HepG2 (cell line): ENCODE data around the gene RGS14. TPM values are rescaled to one million over a fixed set of nuclear protein-coding genes. Genes with fewer than 3 reads are reported as not detected.
A peak's percentile ranks its signal among the peaks of the same experiment; 100 is the strongest.

Source experiments
- BHLHE40 ChIP-seq: IDR thresholded peaks from 2 replicates; pipeline ENCODE4 v1.6.1; 2011; ENCODE audit warnings: low read length, improper control_type of control experiment
- BRF2 ChIP-seq: sonication (generic); formaldehyde crosslinking; IDR thresholded peaks from 2 replicates; pipeline ENCODE4 v1.8.1; 2022; ENCODE audit warnings: mild to moderate bottlenecking, missing genetic modification reagents
- EEA1 ChIP-seq: sonication (generic); formaldehyde crosslinking; IDR thresholded peaks from 2 replicates; pipeline ENCODE4 v1.5.1; 2020; ENCODE audit warnings: mild to moderate bottlenecking, missing genetic modification reagents, borderline replicate concordance
- HIC2 ChIP-seq: sonication (generic); formaldehyde crosslinking; IDR thresholded peaks from 2 replicates; pipeline ENCODE4 v1.9.0; 2022; ENCODE audit warnings: low read depth, missing genetic modification reagents
- LCORL ChIP-seq, 2 experiments: fragments of 450-650 bp in 1 of 2; sonication (generic) in 1 of 2; formaldehyde crosslinking in 1 of 2; IDR thresholded peaks; 2 replicates each; pipeline versions ENCODE4 v1.5.0 to v1.6.1; 2017 to 2020; ENCODE audit warnings: antibody characterized with exemption in 1 of 2, missing genetic modification reagents in 1 of 2
- MEF2D ChIP-seq: sonication (generic); formaldehyde crosslinking; IDR thresholded peaks from 2 replicates; pipeline ENCODE4 v1.5.1; 2020; ENCODE audit warnings: mild to moderate bottlenecking, missing genetic modification reagents
- NBN ChIP-seq: fragments of 450-650 bp; conservative IDR thresholded peaks from 2 replicates; pipeline ENCODE4 v1.6.1; 2017
- TOE1 ChIP-seq: sonication (generic); formaldehyde crosslinking; IDR thresholded peaks from 2 replicates; pipeline ENCODE4 v1.4.0; 2020; ENCODE audit warnings: mild to moderate bottlenecking, missing genetic modification reagents
- U2AF2 ChIP-seq: fragments of 200-400 bp; formaldehyde crosslinking; IDR thresholded peaks from 2 replicates; pipeline ENCODE4 v1.6.1; 2017; ENCODE audit warnings: low read depth, mild to moderate bottlenecking, low read length
- ZNF407 ChIP-seq: sonication (generic); formaldehyde crosslinking; IDR thresholded peaks from one replicate; pipeline ENCODE4 v1.5.1; 2020; ENCODE audit warnings: mild to moderate bottlenecking, missing genetic modification reagents; ENCODE audit errors: not compliant biosample characterization
- polyA plus RNA-seq, 8 experiments: library from polyadenylated mRNA; depleted of rRNA in 3 of 8; stranded (reverse) in 7 of 8; unstranded in 1 of 8; fragments of >200 nt; fragmentation: Illumina TruSeq in 4 of 8; extraction: Trizol in 4 of 8; gene quantifications; 2 replicates each; pipeline versions ENCODE4 v1.2.1 to v1.2.3, GENCODE V29; 2011 to 2016; ENCODE audit warnings: low read depth in 4 of 8, missing spikeins in 1 of 8, mixed read lengths in 1 of 8; ENCODE audit not compliant: insufficient read depth in 1 of 8
- total RNA-seq, 5 experiments: library from RNA; depleted of rRNA; stranded (reverse); fragments of >200 nt; fragmentation: Illumina TruSeq; extraction: Trizol; gene quantifications; 2 replicates each; pipeline ENCODE4 v1.2.3, GENCODE V29; 2016; ENCODE audit warnings: low read depth in 1 of 5
- TF ChIP-seq, protein P1 (sequence below): sonication (generic); formaldehyde crosslinking; IDR thresholded peaks from 2 replicates; pipeline ENCODE4 v1.8.0; 2022; ENCODE audit warnings: missing genetic modification reagents, mild to moderate bottlenecking, moderate library complexity, borderline replicate concordance
- TF ChIP-seq, protein P2 (sequence below): IDR thresholded peaks from 2 replicates; pipeline ENCODE4 v1.6.1; 2018; ENCODE audit warnings: missing genetic modification reagents, mild to moderate bottlenecking, missing compliant biosample characterization
- TF ChIP-seq, protein P3 (sequence below): IDR thresholded peaks from 2 replicates; pipeline ENCODE4 v1.6.1; 2016

RGS14 gene
- total and polyA plus RNA-seq, 2 of the 13 experiments (the other 11 are each of a cell fraction or from before 2014, with no cell fraction given) = 11.1 to 17.2 TPM

DNA sequence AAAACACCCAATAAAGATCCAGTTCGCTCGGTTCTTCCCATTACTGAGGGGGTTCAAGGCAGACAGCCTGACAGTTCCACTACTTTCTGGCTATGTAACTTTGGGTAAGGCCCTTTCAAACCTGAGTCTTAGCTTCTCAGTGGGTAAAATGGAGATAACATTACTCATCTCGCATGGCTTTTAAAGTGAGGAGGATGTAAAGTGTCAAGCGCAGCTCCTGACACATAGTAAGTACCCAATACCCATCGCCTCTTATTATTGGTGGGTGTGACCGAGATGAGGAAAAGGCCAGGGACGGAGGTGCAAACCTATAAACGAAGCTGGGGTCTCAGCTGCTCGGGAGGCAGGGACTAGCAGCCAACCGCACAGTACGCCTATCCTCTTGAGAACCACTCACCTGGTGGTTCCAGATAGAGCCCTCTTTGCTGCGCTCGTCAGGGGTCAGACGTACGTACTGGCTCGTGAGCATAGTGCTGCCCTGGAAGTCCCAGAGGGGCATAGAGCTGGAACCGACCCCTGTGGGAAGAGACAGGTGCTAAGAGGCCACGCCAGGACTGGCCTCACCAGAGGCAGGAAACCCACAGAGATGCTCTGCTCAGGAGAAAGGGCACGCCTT lies 6.8 kb upstream of the RGS14 start (continued):
- TF ChIP-seq NBN = no peak
- no peak for TF ChIP-seq BRF2 (CRISPR knock-in tag)
- TF ChIP-seq, protein P1, sequence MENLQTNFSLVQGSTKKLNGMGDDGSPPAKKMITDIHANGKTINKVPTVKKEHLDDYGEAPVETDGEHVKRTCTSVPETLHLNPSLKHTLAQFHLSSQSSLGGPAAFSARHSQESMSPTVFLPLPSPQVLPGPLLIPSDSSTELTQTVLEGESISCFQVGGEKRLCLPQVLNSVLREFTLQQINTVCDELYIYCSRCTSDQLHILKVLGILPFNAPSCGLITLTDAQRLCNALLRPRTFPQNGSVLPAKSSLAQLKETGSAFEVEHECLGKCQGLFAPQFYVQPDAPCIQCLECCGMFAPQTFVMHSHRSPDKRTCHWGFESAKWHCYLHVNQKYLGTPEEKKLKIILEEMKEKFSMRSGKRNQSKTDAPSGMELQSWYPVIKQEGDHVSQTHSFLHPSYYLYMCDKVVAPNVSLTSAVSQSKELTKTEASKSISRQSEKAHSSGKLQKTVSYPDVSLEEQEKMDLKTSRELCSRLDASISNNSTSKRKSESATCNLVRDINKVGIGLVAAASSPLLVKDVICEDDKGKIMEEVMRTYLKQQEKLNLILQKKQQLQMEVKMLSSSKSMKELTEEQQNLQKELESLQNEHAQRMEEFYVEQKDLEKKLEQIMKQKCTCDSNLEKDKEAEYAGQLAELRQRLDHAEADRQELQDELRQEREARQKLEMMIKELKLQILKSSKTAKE (CRISPR knock-in tag) = no peak
- TF ChIP-seq HIC2 = 0 out of 2 replicates have a peak, but pooled peaks have one; percentile 18
- TF ChIP-seq, protein P2, sequence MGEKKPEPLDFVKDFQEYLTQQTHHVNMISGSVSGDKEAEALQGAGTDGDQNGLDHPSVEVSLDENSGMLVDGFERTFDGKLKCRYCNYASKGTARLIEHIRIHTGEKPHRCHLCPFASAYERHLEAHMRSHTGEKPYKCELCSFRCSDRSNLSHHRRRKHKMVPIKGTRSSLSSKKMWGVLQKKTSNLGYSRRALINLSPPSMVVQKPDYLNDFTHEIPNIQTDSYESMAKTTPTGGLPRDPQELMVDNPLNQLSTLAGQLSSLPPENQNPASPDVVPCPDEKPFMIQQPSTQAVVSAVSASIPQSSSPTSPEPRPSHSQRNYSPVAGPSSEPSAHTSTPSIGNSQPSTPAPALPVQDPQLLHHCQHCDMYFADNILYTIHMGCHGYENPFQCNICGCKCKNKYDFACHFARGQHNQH (CRISPR knock-in tag) = no peak
- 0 out of 2 replicates have a peak, but pooled peaks have one; percentile 17 for TF ChIP-seq MEF2D
- peak; percentile 26 for TF ChIP-seq ZNF407 (CRISPR knock-in tag)
- no peak for TF ChIP-seq BHLHE40
- no peak for TF ChIP-seq LCORL (IDR thresholded peaks at IDR 0.05)
- TF ChIP-seq LCORL (CRISPR knock-in tag; IDR thresholded peaks at IDR 0.05) = no peak
- TF ChIP-seq U2AF2 = no peak
- no peak for TF ChIP-seq EEA1 (CRISPR knock-in tag)
- TF ChIP-seq, protein P3, sequence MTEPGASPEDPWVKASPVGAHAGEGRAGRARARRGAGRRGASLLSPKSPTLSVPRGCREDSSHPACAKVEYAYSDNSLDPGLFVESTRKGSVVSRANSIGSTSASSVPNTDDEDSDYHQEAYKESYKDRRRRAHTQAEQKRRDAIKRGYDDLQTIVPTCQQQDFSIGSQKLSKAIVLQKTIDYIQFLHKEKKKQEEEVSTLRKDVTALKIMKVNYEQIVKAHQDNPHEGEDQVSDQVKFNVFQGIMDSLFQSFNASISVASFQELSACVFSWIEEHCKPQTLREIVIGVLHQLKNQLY (CRISPR knock-in tag) = no peak
- TF ChIP-seq TOE1 (CRISPR knock-in tag) = no peak
